Mesenteric fat pad (tissue), 1 donor: Measurements from ENCODE around the gene PLCG1. TPM values are rescaled to one million over a fixed set of nuclear protein-coding genes. Genes with fewer than 3 reads are reported as not detected.

Source experiments
- DNase-seq: peaks from one replicate; pipeline ENCODE4 v3.0.0-alpha.2; 2020; ENCODE audit warnings: low spot score
- total RNA-seq: library from RNA; stranded (reverse); fragmentation: NEBNext Ultra II Directional; extraction: Animal tissue kit (Norgen Biotek cat#: 25700); gene quantifications from one replicate; pipeline ENCODE4 v1.2.1, GENCODE V29; 2021
- donor health status: DM: yes; HTN: yes; CAD: no.

PLCG1 gene
- total RNA-seq, 1 donor from 2014 or later = 76.1 TPM

DNA sequence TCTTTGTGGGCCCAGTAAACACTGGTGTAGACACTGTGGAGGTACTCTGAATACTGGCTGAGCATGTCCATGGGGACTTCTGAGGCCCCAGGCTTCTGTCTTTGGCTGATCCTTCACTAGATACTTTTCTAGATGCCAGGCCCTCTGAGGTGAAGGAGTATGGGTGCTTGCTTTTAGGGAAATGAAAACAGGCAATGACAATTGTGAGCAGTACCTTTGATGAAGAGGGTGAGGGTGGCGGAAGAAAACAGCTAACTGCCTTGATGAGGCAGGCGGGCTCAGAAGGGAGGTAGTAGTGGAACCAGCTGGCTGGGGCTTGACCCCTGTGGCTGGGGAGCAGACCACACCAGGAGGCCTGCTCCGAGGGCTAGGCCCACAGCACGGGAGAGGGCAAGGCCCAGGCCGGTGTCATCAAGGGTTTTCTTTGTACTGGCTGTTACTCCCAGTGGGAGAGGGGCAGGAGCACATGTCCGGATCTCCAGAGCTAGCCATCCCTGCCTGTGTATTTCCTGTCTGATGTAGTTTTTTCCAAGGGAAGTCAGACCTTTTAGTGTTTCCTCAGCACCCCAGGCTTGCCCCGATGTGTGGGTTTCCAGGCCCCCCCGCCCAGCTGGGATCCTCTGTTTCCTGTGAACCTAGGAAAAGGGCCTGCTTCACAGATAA, 3.9 kb downstream of the PLCG1 start:
- no peak for DNase-seq

GRCh38 chr20:41142245-41142644, 4.9 kb downstream of the PLCG1 start:
- no peak for DNase-seq

DNA sequence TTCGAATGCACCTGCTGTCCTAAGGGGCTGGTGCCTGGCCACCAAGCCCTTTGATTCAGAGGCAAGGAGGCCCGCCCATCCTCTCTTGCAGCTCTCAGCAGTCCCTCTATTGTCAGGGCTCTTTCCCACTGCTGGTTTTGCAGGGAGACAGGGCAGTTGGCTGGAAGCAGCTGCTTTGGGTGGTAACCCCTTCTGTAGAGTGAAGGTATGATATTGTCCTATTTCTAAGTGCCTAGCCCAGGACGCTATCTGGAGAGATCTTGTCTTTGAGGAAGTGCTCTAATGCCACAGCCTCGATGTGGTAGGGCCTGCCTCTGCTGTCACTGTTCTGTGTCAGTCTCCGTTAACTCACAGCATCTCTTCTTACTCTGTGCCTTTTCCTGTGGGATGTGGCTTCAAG, 5.6 kb downstream of the PLCG1 start:
- no peak for DNase-seq

- DNase-seq = no peak
Observed at GRCh38 chr20:41143354-41143753, 6.0 kb downstream of the PLCG1 start.

- DNase-seq = no peak
Observed at GRCh38 chr20:41145317-41145716, 8.0 kb downstream of the PLCG1 start.

GRCh38 chr20:41145821-41146620, 8.7 kb downstream of the PLCG1 start:
- no peak for DNase-seq

DNA sequence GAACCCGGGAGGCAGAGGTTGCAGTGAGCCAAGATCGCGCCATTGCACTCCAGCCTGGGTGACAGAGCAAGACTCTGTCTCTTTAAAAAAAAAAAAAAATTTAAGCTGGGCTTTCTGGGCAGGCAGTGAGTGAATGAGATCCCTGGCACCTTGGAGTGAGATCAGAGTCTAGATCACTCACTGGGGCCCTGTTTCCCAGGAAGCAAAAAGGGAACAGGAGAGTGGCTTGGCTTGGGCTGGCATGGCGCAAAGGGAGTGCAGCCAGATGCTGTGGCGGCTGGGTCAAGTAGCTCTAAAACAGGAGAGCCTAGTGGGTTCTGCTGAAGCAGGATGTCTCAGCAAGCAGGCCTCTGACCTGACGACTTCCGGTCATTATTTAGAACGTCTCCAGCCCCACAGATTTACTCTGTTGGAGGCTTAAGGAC, 10.4 kb downstream of the PLCG1 start:
- DNase-seq = no peak

DNA sequence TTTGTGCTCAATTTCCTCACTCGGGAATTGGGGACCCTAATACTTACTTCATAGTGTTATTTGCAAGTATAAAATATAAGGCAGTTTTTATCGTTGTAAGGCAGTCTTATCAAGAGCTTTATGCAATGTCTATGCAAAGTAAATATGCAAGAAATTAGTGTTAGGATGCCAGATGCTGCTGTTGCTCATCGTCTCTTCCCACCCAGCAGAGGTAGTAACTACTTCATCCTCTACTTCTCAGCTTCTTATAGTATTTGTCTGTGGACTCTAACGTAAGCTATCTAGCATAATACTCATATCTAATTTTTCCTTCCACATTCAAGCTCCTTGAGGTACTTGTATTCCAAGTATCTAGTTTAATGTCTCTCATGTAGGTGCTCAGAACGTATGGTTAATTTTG, 11.6 kb downstream of the PLCG1 start:
- no peak for DNase-seq

DNA sequence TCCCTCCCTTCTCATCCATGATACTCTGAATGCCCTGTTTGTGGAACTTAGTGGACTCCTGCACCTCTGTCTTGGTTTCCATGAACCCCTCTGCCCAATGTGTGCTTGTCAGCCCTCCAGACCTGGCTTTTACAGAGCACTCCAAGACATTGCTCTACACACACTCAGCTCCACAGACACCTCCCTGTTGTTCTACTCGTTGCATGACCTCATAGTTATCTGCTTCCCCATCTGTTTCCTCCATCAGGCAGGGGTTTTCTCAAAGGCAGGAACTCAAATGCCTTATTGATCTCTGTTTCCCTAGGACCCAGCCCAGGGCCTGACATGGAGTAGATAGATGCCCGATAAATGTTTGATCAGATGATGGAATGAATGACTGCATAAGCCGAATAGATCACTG, 13.3 kb downstream of the PLCG1 start:
- no peak for DNase-seq

DNA sequence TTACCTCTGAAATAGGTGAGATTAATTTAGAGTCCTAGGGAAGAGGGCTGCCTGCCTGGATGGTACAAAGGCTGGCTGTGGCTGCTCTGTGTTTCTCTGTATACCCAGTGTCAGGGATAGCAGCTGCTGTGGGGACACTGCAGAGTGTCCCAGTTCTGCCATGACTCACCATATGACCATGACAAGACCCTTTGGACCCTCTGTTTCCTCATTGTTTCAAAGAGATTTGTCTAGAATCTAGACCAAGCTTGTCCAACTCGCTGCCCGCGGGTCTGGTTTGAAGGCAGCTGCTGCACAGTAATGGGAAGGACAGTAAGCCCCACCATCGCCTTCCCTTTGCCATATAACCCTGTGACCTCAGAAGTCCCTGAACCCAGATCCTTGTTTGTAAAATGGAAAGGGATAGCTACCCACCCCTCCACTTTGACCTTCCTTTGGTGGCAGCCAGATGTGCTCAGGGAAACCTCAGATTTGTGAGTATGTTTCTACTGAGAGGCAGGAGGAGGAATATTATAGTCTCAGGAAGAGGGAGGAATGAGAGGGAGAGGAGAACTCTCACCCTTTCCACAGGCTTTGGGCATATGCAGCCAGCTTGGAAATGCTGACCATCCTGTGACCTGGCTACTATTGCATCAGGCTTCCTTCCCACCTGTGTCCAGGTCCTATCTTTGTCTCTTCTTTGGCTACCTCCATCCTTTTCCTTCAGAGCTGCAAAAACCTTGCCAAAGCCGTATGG, 14.0 kb downstream of the PLCG1 start:
- no peak for DNase-seq

DNA sequence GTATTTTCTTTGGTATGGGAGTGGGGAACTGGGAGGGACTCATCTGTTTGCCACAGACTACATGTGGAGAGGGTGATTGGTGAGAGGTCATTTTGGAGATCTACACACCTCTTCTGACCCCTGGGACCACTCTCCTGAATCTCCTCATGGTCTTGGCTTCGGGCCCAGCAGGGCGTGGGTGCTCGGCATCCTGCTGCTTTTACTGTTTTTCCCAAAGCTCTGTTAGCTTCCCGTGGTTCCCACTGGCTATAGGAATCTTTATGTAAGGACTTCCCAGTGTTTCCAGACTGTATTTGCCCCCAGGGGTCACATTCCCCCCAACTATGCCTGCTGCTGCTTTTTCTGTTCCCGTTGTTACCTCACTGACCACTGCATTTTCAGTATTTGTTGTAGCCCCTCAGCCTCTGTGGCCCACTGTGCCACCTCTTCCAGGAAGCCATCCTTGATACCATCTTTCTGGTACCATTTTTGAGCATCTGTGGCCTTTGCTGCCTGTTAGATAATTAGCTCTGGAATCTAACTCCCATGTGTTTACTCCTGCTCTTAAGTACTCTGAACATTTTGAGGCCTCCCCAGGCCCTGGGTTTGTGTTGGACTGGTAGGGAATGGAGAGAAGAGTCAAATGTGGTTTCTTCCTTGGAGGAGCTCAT, 14.9 kb downstream of the PLCG1 start:
- DNase-seq = no peak

DNA sequence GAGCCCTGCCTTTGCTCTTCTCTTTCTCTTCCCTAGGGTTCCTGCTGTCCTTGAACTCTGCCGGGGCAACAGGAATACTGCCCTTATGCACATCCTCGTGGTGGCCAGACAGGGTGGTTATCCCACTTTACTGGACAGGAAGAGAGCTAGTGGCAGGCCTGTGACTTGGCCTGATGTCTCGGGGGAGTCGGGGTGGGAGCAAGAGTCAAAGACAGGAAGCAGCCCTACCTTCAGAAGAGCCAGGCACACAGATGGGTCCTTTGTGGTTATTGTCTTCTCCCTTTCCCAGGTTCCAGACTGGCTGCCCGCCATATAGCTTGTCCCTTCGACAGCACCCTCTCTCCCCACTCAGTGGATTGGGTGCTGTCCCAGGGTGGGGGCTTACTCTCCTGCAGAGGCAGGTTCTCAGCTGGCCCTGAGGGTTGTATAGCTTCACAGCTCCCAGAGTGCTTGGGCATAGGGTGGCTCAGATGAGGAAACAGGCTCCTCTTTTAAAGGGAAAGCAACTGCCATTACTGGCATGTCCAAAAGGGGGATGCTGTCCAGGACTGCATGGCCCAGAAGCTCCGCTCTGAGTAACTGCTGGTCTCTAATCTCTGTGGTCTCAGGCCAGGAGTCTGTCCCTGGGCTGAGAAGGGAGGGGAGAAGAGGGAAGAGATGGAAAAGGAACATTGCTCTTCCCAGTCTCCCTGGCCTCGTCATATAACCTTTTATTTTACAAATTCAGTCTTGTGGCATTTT, 17.3 kb downstream of the PLCG1 start:
- DNase-seq = no peak

- DNase-seq = no peak
Observed at GRCh38 chr20:41155261-41155660, 17.9 kb downstream of the PLCG1 start.

DNA sequence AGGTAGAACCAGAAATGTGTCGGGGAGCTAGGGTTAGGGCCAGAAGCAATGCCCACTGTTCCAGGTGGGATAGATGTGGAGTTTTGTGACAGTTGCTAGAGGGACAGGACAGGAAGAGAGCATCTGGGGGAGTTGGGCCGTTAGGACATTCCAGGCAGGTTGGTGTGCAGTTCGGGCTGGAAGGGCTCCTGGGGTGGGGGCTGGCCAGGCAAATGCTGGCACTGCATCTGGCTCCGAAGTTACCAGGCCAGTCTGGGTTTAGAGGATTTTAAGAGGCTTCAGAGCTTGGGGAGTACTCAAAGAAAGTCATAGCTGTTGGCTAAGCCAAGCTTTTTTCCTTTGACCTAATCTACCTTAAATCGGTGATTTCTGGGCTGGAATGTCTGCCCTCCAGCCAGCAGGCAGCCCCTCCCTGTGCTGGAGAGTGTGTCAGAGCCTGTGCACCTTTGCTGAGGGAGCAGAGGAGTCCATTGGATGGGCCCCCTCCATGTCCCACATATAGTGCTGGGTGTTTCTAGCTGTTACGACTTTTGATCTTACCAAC, 20.8 kb downstream of the PLCG1 start:
- no peak for DNase-seq

GRCh38 chr20:41159547-41159946, 22.2 kb downstream of the PLCG1 start:
- no peak for DNase-seq

GRCh38 chr20:41160686-41161085, 23.3 kb downstream of the PLCG1 start:
- DNase-seq = no peak

GRCh38 chr20:41161886-41162285, 24.5 kb downstream of the PLCG1 start:
- DNase-seq = no peak

DNA sequence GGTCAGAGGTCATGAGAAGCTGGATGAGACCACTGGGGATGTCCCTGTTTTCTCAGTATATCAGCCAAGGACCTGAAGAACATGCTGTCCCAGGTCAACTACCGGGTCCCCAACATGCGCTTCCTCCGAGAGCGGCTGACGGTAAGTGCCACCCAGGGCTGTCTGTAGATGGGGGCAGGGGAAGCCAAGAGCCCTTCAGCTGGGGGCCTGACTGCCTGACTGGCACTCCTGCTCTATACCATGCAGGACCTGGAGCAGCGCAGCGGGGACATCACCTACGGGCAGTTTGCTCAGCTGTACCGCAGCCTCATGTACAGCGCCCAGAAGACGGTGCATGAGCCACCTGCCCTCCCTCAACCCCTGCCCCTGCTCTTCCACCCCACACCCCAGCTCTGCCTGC, 25.1 kb downstream of the PLCG1 start:
- DNase-seq = no peak

DNA sequence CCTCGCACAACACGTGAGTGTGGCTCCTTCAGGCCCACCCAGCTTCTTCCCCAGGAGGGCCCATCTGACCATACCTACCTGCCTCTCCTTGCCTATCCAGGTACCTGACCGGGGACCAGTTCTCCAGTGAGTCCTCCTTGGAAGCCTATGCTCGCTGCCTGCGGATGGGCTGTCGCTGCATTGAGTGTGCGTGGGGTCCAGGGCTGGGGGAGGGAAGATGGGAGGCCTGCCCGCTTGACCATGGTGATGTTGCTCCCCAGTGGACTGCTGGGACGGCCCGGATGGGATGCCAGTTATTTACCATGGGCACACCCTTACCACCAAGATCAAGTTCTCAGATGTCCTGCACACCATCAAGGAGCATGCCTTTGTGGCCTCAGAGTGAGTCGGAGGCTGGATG, 26.5 kb downstream of the PLCG1 start:
- DNase-seq = no peak

- DNase-seq = no peak
Observed at GRCh38 chr20:41165001-41165882, 27.9 kb downstream of the PLCG1 start.
